Stimulated activated CD4-positive, alpha-beta T cell treated with anti-CD3 and anti-CD28 coated beads, TNF-alpha, amount 100 ng/mL, for 4 hours (primary cell): ENCODE data around the gene TRAPPC14.
"Not testable (repeated sequence)": the region's sequence is repeated elsewhere in the genome, so short reads cannot be mapped to it uniquely, and the experiment has no call there.

Experiments used
- DNase-seq, 3 experiments: peaks; one replicate each; pipeline ENCODE4 v3.0.0-alpha.2; 2020; ENCODE audit warnings: low read depth in 3 of 3

TRAPPC14 gene, protein sequence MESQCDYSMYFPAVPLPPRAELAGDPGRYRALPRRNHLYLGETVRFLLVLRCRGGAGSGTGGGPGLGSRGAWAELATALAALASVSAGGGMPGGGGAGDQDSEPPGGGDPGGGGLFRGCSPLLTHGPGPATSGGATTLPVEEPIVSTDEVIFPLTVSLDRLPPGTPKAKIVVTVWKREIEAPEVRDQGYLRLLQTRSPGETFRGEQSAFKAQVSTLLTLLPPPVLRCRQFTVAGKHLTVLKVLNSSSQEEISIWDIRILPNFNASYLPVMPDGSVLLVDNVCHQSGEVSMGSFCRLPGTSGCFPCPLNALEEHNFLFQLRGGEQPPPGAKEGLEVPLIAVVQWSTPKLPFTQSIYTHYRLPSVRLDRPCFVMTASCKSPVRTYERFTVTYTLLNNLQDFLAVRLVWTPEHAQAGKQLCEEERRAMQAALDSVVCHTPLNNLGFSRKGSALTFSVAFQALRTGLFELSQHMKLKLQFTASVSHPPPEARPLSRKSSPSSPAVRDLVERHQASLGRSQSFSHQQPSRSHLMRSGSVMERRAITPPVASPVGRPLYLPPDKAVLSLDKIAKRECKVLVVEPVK

DNA sequence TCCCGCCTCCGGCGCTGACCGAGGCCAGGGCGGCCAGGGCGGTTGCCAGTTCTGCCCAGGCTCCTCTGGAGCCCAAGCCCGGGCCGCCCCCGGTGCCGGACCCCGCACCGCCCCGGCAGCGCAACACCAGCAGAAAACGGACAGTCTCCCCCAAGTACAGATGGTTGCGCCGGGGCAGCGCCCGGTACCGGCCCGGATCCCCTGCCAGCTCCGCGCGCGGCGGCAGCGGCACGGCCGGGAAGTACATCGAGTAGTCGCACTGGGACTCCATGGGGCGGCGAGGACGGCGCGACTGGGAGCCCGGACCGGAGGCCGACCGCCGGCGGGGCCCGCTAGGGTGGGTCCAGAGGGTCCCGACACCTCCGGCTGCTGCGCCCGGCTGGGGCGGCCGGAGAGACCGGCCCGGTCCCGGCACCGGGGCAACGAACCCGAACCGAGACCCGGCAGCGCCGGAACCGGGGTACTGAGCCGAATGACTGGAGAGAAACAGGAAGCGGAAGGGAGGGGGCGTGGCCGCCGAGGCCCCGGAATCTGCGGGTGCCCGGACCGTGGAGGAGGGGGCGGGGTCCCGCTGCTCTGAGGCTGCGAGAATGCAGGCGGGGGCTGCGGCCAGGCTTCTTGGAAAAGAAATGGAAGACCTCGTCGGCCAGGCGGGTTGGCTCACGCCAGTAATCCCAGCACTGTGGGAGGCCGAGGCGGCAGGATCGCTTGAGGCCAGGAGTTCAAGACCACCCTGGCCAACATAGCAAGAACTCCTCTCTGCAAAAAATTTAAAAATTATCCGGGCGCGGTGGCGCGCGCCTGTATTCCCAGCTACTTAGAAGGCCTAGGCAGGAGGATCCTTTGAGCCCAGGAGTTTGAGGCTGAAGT lies at the start of gene TRAPPC14:
TSS of gene TRAPPC14 (minus strand) at position 495 of the 870 bp plus-strand sequence. CDS start at position 271, 224 bp downstream.
- peak; percentile 81 to 94 (median 86) for DNase-seq

DNA sequence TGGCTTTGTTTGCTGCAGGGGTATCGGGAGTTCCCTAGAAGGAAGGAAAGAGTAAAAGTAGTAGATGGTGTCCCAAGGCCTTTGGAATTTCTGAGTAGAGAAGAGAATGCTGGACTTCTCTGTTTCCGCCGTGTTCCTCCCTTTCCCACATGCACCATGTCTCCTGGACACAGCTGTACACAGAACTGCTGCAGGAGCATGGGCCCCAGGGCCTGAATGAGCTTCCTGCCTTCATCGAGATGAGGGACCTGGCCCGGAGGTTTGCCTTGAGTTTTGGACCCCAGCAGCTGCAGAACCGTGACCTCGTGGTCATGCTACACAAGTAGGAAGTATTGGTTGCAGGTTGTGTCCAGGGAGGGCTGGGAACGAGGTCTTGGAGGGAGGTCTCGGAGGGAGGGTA lies 45.9 kb upstream of the TRAPPC14 start:
- DNase-seq = no peak

DNA sequence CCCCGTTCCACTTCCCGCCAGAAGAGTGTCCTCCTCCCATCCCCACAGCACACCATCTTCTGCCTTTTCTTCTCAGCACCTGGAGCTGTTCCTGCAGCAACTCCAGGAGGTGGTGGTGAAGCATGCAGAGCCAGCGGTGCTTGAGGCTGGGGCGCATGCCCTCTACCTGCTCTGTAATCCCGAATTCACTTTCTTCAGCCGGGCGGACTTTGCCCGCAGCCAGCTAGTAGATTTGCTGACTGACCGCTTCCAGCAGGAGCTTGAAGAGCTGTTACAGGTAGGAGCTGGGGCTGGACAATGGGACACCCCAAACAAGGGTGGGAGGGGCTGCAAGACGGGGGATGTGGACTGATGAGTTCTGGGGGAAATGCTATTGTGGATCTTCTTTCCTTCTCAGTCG lies 42.2 kb upstream of the TRAPPC14 start:
- no peak for DNase-seq

DNA sequence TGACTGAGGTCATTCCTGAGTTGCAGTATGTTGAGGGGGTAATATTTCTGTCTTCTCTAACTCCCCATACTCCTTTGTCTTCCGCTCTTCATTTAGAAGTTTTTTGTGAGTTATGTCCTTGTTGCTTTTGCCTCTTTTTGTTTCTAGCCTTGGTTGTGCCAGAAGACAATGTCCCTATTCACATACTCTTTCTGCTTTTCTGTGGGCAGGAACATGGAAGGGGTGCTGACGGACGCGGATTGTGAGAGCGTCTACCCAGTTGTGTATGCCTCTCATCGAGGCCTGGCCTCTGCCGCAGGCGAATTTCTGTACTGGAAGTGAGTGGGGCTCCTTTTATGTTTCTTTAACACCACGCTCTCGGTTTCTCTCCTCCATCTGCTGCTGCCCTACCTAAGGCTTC lies 39.7 kb upstream of the TRAPPC14 start:
- no peak for DNase-seq

DNA sequence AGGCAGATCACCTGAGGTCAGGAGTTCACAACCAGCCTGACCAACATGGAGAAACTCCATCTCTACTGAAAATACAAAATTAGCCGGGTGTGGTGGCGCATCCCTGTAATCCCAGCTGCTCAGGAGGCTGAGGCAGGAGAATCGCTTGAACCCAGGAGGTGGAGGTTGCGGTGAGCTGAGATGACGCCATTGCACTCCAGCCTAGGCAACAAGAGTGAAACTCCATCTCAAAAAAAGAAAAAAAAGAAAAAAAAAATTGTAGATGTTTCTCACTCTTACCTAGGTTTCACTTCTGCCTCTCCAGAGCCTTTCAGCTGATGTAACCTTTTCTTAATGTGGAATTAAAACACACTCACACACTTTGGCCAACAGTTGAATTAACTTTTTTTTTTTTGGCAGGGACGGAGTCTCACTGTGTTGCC lies 37.4 kb upstream of the TRAPPC14 start:
- DNase-seq = not testable (repeated sequence)

DNA sequence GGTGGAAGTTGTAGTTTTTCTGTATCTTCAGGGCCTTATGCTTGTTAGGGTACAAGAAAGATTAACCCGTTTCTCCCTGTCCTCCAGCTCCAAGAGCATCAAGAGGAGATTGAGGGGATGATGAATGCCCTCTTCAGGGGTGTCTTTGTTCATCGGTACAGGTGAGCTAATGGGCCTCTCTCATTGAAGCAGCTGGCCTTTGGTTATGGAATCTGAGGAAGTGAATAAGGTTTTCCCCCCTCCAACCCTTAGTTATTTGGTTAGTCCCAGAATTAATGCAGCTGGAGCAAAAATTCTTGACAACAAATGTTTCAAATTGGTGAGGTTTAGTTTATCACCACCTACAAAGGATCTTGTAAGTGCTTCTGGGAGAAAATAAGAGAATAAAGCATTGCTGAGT lies 36.7 kb upstream of the TRAPPC14 start:
- no peak for DNase-seq

DNA sequence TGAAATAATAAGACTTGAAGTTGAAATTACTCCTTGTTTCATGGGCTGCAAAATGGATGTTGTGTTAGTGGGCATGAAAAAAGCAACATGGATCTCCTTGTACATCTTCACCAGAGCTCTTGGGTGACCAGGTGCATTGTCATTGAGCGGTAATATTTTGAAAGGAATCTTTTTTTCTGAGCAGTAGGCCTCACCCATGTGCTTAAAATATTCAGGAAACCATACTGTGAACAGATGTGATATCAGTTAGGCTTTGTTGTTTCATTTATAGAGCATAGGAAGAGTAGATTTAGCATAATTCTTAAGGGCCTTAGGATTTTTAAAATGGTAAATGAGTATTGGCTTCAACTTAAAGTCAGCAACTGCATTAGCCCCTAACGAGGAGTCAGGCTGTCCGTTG lies 34.4 kb upstream of the TRAPPC14 start:
- no peak for DNase-seq

DNA sequence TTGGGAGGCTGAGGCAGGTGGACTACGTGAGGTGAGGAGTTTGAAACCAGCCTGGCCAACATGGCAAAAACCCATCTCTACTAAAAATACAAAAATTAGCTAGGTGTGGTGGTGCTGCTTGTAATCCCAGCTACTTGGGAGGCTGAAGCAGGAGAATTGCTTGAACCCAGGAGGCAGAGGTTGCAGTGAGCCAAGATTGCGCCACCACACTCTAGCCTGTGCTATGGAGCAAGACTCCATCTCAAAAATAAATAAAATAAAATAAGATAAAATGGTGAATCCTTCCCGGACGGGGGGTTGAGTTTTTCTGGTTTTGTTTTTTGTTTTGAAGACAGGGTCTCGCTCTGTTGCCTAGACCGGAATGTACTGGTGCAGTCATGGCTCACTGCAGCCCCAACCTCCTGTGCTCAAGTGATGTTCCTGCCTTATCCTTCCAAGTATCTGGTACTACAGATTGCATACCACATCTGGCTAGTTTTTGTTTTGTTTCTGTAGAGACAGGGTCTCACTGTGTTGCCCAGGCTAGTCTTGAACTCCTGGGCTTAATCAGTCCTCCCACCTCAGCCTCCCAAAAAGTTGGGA lies 33.8 kb upstream of the TRAPPC14 start:
- DNase-seq = not testable (repeated sequence)

DNA sequence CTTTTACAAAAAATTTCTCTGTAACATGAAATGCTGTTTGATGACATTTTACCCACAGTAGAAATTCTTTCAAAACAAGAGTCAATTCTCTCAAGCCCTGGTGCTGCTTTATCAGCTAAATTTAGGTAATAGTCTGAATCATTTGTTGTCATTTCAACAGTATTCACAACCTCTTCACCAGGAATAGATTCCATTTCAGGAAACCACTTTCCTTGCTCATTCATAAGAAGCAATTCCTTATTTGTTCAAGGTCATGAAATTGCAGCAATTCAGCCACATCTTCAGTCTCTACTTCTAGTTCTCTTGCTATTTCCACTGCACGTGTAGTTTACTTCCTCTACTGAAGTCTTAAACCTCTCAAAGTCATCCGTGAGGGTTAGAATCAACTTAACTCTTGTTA lies 33.3 kb upstream of the TRAPPC14 start:
- DNase-seq = no peak

DNA sequence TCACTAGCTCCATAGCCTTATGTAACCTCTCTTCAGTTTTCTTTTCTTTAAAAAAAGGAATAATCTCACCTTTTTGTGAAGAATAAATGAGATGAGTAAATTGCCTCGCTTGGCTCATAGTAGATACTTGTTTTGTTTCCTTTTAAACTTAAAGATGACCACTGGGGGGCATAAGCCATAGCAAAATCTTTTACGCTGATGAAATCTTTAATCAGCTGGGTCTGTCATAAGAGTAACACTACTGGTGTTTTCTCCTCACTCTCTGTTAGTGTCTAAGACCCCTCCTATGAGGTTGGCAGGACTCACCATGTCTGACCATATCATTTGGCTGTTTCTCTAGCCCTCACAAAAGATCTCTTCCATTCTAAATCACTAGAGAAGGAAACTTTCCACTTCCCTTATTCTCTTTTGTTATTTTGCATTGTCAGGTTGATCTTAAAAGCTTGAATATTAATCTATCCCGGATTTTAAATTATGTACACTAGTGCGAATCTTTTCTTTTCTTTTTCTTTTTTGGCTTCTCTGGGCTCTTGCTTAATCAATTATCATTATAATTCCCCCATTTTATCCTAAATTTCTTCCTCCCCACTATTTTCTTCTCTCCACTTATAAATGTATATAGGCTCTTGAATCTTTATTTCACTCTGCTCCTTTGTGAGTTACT lies 31.7 kb upstream of the TRAPPC14 start:
- no peak for DNase-seq

DNA sequence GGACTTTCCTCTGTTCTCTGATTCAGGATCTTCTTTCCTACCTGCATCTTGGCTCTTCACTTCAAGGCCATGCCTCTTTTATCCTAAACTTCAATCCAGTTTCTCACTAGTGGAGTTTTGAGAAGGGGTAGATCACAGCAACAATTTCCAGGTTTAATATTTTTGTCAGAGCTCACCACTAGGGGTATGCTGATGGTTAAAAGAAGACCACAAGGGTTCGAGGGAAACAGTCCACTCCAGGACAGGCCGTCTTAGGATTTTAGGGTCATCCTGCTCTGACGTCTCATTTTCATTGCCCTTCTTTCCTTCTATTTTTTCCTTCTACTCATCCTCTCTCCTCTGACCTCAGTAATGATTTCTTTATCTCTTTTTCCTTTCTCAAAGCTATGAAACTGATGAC lies 30.5 kb upstream of the TRAPPC14 start:
- no peak for DNase-seq

DNA sequence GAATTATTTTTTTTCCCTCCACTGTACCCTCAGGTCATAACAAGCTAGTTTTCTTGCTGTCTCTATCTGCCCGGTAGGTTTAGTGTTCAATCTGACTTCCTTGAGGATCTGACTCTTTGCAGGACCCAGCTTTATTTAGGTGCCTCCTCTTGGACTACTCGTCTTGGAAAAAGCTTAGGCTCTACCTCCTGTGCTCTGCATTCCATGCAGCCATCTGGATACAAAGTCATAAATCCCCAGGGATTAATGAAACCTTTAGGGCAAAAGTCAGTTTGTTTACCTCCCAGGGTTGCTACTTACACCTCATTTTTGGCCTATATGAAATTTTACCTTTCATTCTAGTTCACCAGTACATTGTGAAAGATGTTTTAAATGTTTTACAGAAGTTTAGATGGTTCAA lies 27.2 kb upstream of the TRAPPC14 start:
- no peak for DNase-seq

DNA sequence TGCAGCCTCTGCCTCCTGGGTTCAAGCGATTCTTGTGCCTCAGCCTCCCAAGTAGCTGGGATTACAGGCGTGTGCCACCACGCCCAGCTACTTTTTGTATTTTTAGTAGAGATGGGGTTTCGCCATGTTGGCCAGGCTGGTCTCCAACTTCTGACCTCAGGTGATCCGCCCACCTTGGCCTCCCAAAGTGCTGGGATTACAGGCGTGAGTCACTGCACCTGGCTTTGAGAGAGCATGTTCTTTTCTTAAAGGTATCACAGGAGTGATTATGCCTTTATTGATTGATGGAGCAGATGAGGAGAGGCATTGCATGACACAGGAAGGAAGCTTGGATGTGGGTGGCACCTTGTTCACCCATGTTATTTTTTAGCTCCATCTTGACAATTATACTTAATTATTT lies 24.6 kb upstream of the TRAPPC14 start:
- DNase-seq = not testable (repeated sequence)

DNA sequence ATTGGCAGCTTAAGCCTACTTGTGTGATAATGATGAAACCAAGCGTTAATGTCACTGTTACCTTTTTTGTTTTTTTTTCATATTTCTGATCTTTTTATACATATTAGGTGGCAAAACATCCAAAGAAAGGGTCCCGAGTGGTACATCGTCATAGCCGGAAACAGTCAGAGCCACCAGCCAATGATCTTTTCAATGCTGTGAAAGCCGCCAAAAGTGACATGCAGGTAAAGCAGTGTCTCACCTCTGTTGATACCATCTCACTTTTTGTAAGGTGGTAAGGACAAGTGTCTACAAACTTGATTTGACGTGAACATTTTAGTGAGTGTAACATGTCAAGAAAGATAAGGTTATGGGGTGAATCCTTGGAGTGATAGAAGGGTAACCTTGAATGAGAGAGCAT lies 24.1 kb upstream of the TRAPPC14 start:
- not testable (repeated sequence) for DNase-seq

DNA sequence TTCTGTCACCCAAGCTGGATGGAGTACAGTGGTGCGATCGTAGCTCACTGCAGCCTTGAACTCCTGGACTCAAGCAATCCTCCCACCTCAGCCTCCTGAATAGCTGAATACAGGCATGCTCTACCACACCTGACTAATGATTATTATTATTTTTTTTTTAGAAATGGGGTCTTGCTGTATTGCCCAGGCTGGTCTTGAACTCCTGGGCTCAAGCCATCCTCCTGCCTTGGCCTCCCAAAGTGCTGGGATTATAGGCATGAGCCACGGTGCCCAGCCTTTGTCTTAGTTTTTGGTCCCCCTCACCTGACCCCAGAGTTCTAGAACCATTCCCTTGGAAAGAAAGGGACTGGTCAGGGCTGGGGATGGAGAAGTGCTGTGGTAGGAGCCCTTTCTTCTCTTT lies 21.6 kb upstream of the TRAPPC14 start:
- DNase-seq = not testable (repeated sequence)

DNA sequence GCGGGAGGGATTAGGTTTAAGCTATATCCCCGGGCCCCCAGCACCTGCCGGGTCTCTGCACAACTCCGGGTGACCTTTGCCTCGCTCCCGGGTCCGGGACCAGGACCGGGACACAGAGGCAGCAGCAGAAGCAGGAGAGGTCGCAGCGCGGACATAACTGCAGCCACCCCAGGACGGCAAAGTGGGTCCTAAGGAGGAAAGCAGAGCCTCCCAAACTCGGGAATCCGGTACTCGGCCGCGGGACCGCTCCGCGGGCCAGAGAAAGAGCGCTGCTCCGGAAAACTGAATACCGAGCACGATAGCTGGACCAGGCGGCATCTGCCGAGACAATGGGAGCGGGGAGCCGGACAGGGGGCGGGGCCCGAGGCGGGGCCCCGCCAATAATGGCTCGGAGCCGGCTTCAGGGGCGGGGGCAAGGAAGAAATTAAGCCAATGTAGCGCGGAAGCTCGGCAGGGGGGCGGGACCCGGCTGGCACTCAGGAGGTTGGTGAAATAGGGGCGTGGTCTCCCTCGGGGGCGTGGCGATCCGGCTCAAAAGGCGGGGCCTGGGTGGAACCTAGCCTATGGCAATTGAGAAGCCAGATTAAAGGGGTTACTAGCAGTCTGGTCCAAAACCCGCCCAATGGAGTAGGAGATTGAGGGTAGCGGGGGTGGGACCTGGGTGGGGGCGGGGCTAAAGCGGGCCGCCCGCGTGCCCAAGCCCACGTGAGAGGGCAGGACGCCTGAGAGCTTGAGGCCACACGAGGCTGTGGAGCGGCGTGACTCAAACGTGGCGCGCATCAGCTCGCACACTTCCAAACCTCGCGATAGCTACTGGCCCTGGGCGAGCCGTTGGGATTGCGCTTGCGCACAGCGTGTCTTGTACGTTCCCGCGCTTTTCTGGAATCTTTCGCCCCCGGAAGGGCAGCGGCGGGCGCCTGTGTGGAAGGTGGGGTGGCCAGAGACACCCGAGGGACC lies 18.8 kb upstream of the TRAPPC14 start, which contains the start of the genes GPC2 and STAG3:
TSS of gene GPC2 (minus strand) at position 337 of the 957 bp plus-strand sequence. CDS start at position 155, 182 bp downstream.
TSS of gene STAG3 (plus strand) at position 874 of the 957 bp plus-strand sequence. CDS start 2,639 bp downstream, outside the sequence.
- DNase-seq = peak; percentile 96 to 98 (median 97)

DNA sequence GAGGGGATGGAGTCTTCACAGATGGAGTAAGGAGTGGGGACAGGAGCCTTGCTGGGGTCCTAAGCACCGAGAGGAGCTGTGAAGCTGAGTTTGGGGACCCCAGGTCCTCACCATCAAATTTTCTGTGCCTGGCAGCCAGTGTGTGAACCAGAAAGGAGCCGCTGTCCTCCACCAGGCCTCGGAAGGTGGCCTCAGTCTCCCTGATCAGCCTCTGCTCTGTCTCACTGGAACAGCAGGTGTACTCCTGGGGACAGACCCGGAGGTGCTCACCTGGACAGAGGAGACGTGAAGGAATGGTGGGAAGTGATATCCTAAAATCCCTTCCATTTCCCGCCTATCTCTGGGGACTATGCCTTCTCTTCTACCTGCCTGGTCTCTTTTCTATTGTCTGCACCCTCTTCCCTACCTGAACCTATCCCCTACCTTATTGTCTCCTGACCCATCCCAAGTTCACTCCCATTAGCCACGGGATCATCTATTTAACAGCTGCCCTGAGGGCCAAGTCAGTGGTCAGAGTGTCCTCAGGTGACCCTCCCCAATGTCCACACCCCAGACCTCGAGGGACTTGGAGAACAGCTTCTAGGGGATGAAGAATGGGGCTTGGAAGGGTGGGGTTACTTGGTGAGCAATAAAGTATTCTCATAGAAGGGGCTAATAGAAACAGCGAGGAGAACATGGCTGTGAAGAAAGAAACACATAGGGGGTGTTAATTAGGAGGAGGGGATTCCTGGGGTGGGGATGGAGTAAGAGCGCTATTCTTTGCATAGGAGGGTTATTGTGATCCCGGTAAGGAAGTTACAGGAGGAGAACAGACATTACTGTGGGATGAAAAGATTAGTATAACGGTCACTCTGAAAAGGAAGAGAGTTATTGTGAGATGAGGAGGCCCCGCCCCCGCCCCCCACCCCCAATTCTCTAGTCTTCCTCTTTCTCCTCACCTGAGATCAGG lies 17.8 kb upstream of the TRAPPC14 start:
- no peak for DNase-seq

DNA sequence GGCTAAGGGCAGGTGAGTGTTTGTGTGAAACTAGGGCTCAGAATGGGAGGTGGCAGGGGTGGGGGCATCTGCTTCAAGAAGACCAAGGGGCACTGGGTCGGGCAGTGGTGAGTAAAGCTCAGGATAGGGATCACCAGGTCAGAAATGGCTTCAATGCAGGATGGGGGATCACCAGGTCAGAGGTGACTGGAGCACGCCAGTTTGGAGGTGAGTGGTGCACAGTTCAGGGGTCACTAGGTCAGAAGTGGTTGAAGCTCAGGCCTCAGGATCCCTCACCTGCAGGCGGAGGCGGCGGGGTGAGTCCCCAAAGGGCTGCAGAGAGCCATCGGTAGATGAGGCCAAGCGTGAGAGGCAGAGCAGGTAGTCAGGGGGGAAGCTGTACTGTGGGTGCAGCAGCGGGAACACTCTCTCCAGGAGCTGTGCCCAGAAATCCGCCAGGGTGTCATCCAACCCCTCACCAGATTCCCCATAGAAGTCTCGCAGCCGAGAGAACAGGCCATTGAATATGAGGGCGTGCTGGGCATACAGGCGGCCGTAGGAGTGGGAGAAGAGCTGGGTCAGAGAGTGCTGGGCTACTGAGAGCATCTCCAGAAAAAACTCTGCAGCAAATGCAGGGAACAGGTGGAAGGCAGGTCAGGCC lies 16.9 kb upstream of the TRAPPC14 start:
- no peak for DNase-seq
